ENCODE data around the gene DUT. TPM values are rescaled to one million over a fixed set of nuclear protein-coding genes. Genes with fewer than 3 reads are reported as not detected.

Gene DUT
- total RNA-seq, 1 experiment from 2014 or later: 224 TPM

- no peak overlapping the region for H3K4me3 ChIP-seq (ENCODE audit: low read depth, low read length, poor library complexity, severe bottlenecking)
- H3K4me1 ChIP-seq (ENCODE audit: insufficient read depth, low read length, poor library complexity, severe bottlenecking): no peaks in the 10 kb centered on the region
- ChIA-PET POLR2A (ENCODE audit: low non-redundant PET) (no interaction called here), CTCF (no interaction called here)
- no peaks in the 10 kb centered on the region for H3K9me3 ChIP-seq (ENCODE audit: low read depth, low read length, poor library complexity, severe bottlenecking)
- no peaks in the 10 kb centered on the region for H3K27me3 ChIP-seq (replicated peaks; ENCODE audit: insufficient read depth, low read depth, low read length, poor library complexity)
- intact Hi-C loops (cut with micrococcal nuclease; ENCODE audit: unreplicated experiment): no loop called here
- TF ChIP-seq CTCF (conservative IDR thresholded peaks at IDR 0.05; ENCODE audit: low read depth, low read length) (no peak), EZH2 (IDR thresholded peaks at IDR 0.05; ENCODE audit: borderline replicate concordance, low read depth, low read length, poor library complexity, severe bottlenecking) (no peak)
- no peak for DNase-seq (ENCODE audit: low spot score)
- H3K27ac ChIP-seq (ENCODE audit: low read depth, low read length, poor library complexity, severe bottlenecking): no peak overlapping the region
- H3K36me3 ChIP-seq (ENCODE audit: insufficient read depth, low read length, poor library complexity, severe bottlenecking): no peaks in the 10 kb centered on the region
- BruUV-seq (replicated peaks): no TSS peak
Observed at GRCh38 chr15:48307586-48307985, 23.6 kb upstream of the DUT start.

GRCh38 chr15:48309740-48310139 lies 21.5 kb upstream of the DUT start:
- Histone ChIP-seq H3K36me3 (ENCODE audit: insufficient read depth, low read length, poor library complexity, severe bottlenecking) (no peaks in the 10 kb centered on the region), H3K27me3 (replicated peaks; ENCODE audit: insufficient read depth, low read depth, low read length, poor library complexity) (no peaks in the 10 kb centered on the region), H3K9me3 (ENCODE audit: low read depth, low read length, poor library complexity, severe bottlenecking) (no peaks in the 10 kb centered on the region), H3K4me1 (ENCODE audit: insufficient read depth, low read length, poor library complexity, severe bottlenecking) (no peaks in the 10 kb centered on the region), H3K27ac (ENCODE audit: low read depth, low read length, poor library complexity, severe bottlenecking) (no peak overlapping the region), H3K4me3 (ENCODE audit: low read depth, low read length, poor library complexity, severe bottlenecking) (no peak overlapping the region)
- no peak for DNase-seq (ENCODE audit: low spot score)
- ChIA-PET POLR2A (ENCODE audit: low non-redundant PET) (no interaction called here), CTCF (no interaction called here)
- intact Hi-C loops (cut with micrococcal nuclease; ENCODE audit: unreplicated experiment): no loop called here
- BruUV-seq (replicated peaks): no TSS peak
- no peak for TF ChIP-seq CTCF (conservative IDR thresholded peaks at IDR 0.05; ENCODE audit: low read depth, low read length)
- no peak for TF ChIP-seq EZH2 (IDR thresholded peaks at IDR 0.05; ENCODE audit: borderline replicate concordance, low read depth, low read length, poor library complexity, severe bottlenecking)

GRCh38 chr15:48313216-48313615 lies 18.0 kb upstream of the DUT start:
- CTCF ChIA-PET: no interaction called here
- Histone ChIP-seq H3K27ac (ENCODE audit: low read depth, low read length, poor library complexity, severe bottlenecking) (no peak overlapping the region), H3K27me3 (replicated peaks; ENCODE audit: insufficient read depth, low read depth, low read length, poor library complexity) (no peaks in the 10 kb centered on the region), H3K4me3 (ENCODE audit: low read depth, low read length, poor library complexity, severe bottlenecking) (no peak overlapping the region), H3K9me3 (ENCODE audit: low read depth, low read length, poor library complexity, severe bottlenecking) (no peaks in the 10 kb centered on the region), H3K4me1 (ENCODE audit: insufficient read depth, low read length, poor library complexity, severe bottlenecking) (no peaks in the 10 kb centered on the region), H3K36me3 (ENCODE audit: insufficient read depth, low read length, poor library complexity, severe bottlenecking) (no peaks in the 10 kb centered on the region)
- intact Hi-C loops (cut with micrococcal nuclease; ENCODE audit: unreplicated experiment): no loop called here
- POLR2A ChIA-PET (ENCODE audit: low non-redundant PET): no interaction called here
- no peak for TF ChIP-seq CTCF (conservative IDR thresholded peaks at IDR 0.05; ENCODE audit: low read depth, low read length)
- TF ChIP-seq EZH2 (IDR thresholded peaks at IDR 0.05; ENCODE audit: borderline replicate concordance, low read depth, low read length, poor library complexity, severe bottlenecking): no peak
- no peak for DNase-seq (ENCODE audit: low spot score)
- no TSS peak for BruUV-seq (replicated peaks)

All from A673 (cell line).